Measurements from ENCODE around the gene MTCH2. TPM values are rescaled to one million over a fixed set of nuclear protein-coding genes. Genes with fewer than 3 reads are reported as not detected.
"Not testable (repeated sequence)": the region's sequence is repeated elsewhere in the genome, so short reads cannot be mapped to it uniquely, and the experiment has no call there.

Gene MTCH2
- polyA plus RNA-seq, 2 donors = 30.5 to 85.7 TPM

DNA sequence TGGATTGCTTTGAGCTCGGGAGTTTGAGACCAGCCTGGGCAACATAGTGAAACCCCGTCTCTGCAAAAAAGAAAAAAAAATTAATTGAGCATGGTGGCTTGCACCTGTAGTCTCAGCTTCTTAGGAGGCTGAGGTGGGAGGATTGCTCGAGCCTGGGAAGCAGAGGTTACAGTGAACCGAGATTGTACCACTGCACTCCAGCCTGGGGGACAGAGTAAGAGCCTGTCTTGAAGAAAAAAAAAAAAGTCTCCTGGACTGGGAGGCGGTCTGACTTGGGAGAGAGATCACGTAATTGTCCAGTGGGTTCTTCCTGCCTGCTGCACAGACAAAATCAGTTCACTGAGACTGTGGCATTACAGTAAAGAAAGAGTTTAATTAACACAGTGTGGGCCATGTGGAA lies 3.1 kb upstream of the MTCH2 start:
- Histone ChIP-seq H3K36me3 (ENCODE audit: control insufficient read depth in 2 of 2, insufficient read depth in 2 of 2, low read length in 1 of 2) (no peaks in the 10 kb centered on the region), H3K4me1 (ENCODE audit: control insufficient read depth in 2 of 2, insufficient read depth in 2 of 2, low read length in 1 of 2) (peaks cover 3% of the 10 kb centered on the region in 2 donors), H3K27ac (ENCODE audit: low read depth in 2 of 2, low read length in 1 of 2) (no peak overlapping the region), H3K4me3 (ENCODE audit: low read depth in 1 of 2, low read length in 2 of 2) (no peak overlapping the region), H3K9me3 (ENCODE audit: control insufficient read depth in 2 of 2, insufficient read depth in 1 of 2, low read depth in 1 of 2, low read length in 1 of 2) (no peaks in the 10 kb centered on the region), H3K27me3 (ENCODE audit: control insufficient read depth in 1 of 2, insufficient read depth in 2 of 2, low read length in 2 of 2) (no peaks in the 10 kb centered on the region)
- 80 to 88% methylated on average over 6 of the region's 6 CpGs for WGBS, 2 donors

DNA sequence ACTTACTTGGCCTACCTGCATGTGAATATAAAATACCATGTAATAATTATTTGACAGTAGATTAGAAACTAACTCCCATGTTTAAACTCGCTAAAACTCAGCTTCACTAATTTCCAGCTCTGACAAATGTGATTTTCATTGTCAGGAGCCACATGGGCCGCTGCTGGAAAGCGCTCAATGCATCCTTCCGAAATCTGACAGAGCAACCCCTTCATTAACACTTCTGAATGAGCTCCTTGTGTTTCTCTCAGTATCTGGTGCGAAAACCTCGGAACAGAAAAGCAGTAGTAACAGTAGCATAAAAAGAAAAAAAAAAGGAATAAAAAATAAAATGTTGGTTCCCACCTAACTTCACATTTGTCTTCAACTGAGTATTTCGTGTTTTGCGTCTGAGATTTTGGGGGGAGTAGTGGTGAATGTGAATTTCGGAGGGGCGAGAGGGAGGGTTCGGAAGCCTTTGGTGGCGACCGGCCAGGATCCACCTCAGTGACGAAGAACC lies 710 bp downstream of the MTCH2 start:
- 3 to 4% methylated on average over 14 of the region's 14 CpGs for WGBS, 2 donors
- Histone ChIP-seq H3K4me1 (ENCODE audit: control insufficient read depth in 2 of 2, insufficient read depth in 2 of 2, low read length in 1 of 2) (peaks cover 3% of the 10 kb centered on the region in 2 donors), H3K27me3 (ENCODE audit: control insufficient read depth in 1 of 2, insufficient read depth in 2 of 2, low read length in 2 of 2) (no peaks in the 10 kb centered on the region), H3K4me3 (ENCODE audit: low read depth in 1 of 2, low read length in 2 of 2) (peak overlapping the region; percentile 77 to 87), H3K27ac (ENCODE audit: low read depth in 2 of 2, low read length in 1 of 2) (peak overlapping the region; percentile 96 to 97), H3K9me3 (ENCODE audit: control insufficient read depth in 2 of 2, insufficient read depth in 1 of 2, low read depth in 1 of 2, low read length in 1 of 2) (no peaks in the 10 kb centered on the region), H3K36me3 (ENCODE audit: control insufficient read depth in 2 of 2, insufficient read depth in 2 of 2, low read length in 1 of 2) (no peaks in the 10 kb centered on the region)

DNA sequence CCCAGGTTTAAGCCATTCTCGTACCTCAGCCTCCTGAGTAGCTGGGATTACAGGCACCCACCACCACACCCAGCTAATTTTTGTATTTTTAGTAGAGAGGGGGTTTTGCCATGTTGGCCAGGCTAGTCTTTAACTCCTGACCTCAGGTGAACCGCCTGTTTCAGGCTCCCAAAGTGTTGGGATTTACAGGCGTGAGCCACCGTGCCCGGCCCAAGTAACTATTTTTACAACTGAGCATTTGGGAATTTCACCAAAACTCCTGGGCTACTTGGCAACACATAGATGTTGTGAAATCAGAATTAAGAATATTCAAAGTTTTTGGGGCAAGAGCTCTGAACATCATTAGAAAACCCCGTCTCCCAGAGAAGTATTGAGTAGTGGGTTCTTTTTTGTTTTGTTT lies 1.9 kb downstream of the MTCH2 start:
- H3K4me3 ChIP-seq (ENCODE audit: low read depth in 1 of 2, low read length in 2 of 2); H3K4me1 ChIP-seq (ENCODE audit: control insufficient read depth in 2 of 2, insufficient read depth in 2 of 2, low read length in 1 of 2); H3K27ac ChIP-seq (ENCODE audit: low read depth in 2 of 2, low read length in 1 of 2); H3K27me3 ChIP-seq (ENCODE audit: control insufficient read depth in 1 of 2, insufficient read depth in 2 of 2, low read length in 2 of 2); H3K9me3 ChIP-seq (ENCODE audit: control insufficient read depth in 2 of 2, insufficient read depth in 1 of 2, low read depth in 1 of 2, low read length in 1 of 2); H3K36me3 ChIP-seq (ENCODE audit: control insufficient read depth in 2 of 2, insufficient read depth in 2 of 2, low read length in 1 of 2): not testable (repeated sequence)
- WGBS, 2 donors = 81 to 85% methylated on average over 6 of the region's 6 CpGs

DNA sequence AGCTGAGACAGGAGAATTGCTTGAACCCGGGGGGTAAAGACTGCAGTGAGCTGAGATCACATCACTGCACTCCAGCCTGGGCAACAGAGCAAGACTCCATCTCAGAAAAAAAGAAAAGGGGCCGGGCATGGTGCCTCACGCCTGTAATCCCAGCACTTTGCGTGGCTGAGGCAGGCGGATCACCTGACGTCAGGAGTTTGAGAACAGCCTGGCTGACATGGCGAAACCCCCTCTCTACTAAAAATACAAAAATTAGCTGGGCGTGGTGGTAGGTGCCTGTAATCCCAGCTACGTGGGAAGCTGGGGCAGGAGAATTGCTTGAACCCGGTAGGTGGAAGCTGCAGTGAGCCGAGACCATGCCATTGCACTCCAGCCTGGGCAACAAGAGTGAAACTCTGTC lies 6.0 kb downstream of the MTCH2 start:
- not testable (repeated sequence) for H3K27ac ChIP-seq (ENCODE audit: low read depth in 2 of 2, low read length in 1 of 2); H3K4me3 ChIP-seq (ENCODE audit: low read depth in 1 of 2, low read length in 2 of 2); H3K36me3 ChIP-seq (ENCODE audit: control insufficient read depth in 2 of 2, insufficient read depth in 2 of 2, low read length in 1 of 2); H3K9me3 ChIP-seq (ENCODE audit: control insufficient read depth in 2 of 2, insufficient read depth in 1 of 2, low read depth in 1 of 2, low read length in 1 of 2); H3K27me3 ChIP-seq (ENCODE audit: control insufficient read depth in 1 of 2, insufficient read depth in 2 of 2, low read length in 2 of 2); H3K4me1 ChIP-seq (ENCODE audit: control insufficient read depth in 2 of 2, insufficient read depth in 2 of 2, low read length in 1 of 2)
- WGBS, 2 donors = 97% methylated on average over 11 of the region's 11 CpGs

DNA sequence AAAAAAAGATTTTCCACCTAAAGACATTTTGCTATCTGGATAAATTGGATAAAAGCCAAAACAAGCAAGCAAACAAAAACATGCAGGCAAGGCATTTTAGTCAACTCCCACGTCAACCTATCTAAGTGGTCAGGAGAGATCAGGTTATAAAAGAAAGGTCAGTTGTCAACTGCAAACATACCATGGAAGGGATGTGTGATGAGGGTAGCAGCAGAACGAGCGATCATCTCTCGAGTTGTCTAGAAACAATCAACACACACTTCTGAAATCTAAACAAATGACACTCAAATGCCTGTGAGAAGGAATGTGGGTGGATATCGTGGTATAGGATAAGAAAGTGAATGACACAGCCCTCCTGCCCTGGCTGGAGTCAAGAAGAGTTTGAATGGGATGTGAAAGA lies 10.9 kb downstream of the MTCH2 start:
- 72 to 76% methylated on average over 5 of the region's 5 CpGs for WGBS, 2 donors
- H3K4me1 ChIP-seq (ENCODE audit: control insufficient read depth in 2 of 2, insufficient read depth in 2 of 2, low read length in 1 of 2) = no peaks in the 10 kb centered on the region
- H3K27me3 ChIP-seq (ENCODE audit: control insufficient read depth in 1 of 2, insufficient read depth in 2 of 2, low read length in 2 of 2) = no peaks in the 10 kb centered on the region
- no peak overlapping the region for H3K27ac ChIP-seq (ENCODE audit: low read depth in 2 of 2, low read length in 1 of 2)
- peaks cover 12 to 22% of the 10 kb centered on the region in 2 donors for H3K36me3 ChIP-seq (ENCODE audit: control insufficient read depth in 2 of 2, insufficient read depth in 2 of 2, low read length in 1 of 2)
- no peaks in the 10 kb centered on the region for H3K9me3 ChIP-seq (ENCODE audit: control insufficient read depth in 2 of 2, insufficient read depth in 1 of 2, low read depth in 1 of 2, low read length in 1 of 2)
- H3K4me3 ChIP-seq (ENCODE audit: low read depth in 1 of 2, low read length in 2 of 2) = no peak overlapping the region

DNA sequence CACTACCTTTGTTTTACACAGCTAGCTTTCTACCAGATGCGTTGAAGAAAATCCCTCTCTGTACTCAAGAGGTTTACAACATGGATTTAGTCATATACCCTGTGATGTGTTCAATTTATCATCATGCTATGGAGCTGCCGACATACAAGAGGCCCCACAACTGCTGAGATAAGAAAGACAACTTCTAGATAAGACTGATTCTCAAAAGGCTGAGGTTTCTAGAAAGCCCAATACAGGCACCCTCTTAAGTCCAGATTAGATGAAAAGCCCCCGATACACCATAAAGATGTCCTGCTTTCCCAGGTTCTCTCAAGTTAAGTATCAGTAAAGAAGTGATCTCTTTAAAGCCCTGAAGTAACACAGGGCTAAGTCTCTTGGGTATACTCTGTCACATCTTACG lies 14.3 kb downstream of the MTCH2 start:
- H3K4me1 ChIP-seq (ENCODE audit: control insufficient read depth in 2 of 2, insufficient read depth in 2 of 2, low read length in 1 of 2) = no peaks in the 10 kb centered on the region
- H3K27me3 ChIP-seq (ENCODE audit: control insufficient read depth in 1 of 2, insufficient read depth in 2 of 2, low read length in 2 of 2) = no peaks in the 10 kb centered on the region
- no peaks in the 10 kb centered on the region for H3K9me3 ChIP-seq (ENCODE audit: control insufficient read depth in 2 of 2, insufficient read depth in 1 of 2, low read depth in 1 of 2, low read length in 1 of 2)
- no peak overlapping the region for H3K27ac ChIP-seq (ENCODE audit: low read depth in 2 of 2, low read length in 1 of 2)
- no peak overlapping the region for H3K4me3 ChIP-seq (ENCODE audit: low read depth in 1 of 2, low read length in 2 of 2)
- H3K36me3 ChIP-seq (ENCODE audit: control insufficient read depth in 2 of 2, insufficient read depth in 2 of 2, low read length in 1 of 2) = peaks cover 11 to 19% of the 10 kb centered on the region in 2 donors
- 84 to 87% methylated on average over 4 of the region's 4 CpGs for WGBS, 2 donors

DNA sequence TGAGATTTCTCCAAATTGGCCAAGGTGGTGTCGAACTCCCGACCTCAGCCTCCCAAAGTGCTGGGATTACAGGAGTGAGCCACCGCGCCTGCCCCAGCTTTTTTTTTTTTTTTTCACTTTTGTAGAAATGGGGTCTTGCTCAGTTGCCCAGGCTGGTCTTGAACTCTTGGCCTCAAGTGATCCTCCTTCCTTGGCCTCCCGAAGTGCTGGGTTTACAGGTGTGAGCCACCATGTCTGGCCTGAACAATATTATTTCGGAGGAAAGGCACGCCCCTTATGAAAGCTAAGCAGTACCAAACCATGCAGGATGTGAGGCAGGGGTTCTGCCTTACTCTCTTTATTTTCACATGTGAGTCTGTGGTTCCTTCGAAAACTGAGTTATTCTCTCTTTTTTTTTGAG lies 16.1 kb downstream of the MTCH2 start:
- no peak overlapping the region for H3K27ac ChIP-seq (ENCODE audit: low read depth in 2 of 2, low read length in 1 of 2)
- H3K9me3 ChIP-seq (ENCODE audit: control insufficient read depth in 2 of 2, insufficient read depth in 1 of 2, low read depth in 1 of 2, low read length in 1 of 2) = no peaks in the 10 kb centered on the region
- peaks cover 17 to 22% of the 10 kb centered on the region in 2 donors for H3K36me3 ChIP-seq (ENCODE audit: control insufficient read depth in 2 of 2, insufficient read depth in 2 of 2, low read length in 1 of 2)
- no peaks in the 10 kb centered on the region for H3K4me1 ChIP-seq (ENCODE audit: control insufficient read depth in 2 of 2, insufficient read depth in 2 of 2, low read length in 1 of 2)
- 98% methylated on average over 8 of the region's 8 CpGs for WGBS, 2 donors
- H3K4me3 ChIP-seq (ENCODE audit: low read depth in 1 of 2, low read length in 2 of 2) = no peak overlapping the region
- H3K27me3 ChIP-seq (ENCODE audit: control insufficient read depth in 1 of 2, insufficient read depth in 2 of 2, low read length in 2 of 2) = no peaks in the 10 kb centered on the region

DNA sequence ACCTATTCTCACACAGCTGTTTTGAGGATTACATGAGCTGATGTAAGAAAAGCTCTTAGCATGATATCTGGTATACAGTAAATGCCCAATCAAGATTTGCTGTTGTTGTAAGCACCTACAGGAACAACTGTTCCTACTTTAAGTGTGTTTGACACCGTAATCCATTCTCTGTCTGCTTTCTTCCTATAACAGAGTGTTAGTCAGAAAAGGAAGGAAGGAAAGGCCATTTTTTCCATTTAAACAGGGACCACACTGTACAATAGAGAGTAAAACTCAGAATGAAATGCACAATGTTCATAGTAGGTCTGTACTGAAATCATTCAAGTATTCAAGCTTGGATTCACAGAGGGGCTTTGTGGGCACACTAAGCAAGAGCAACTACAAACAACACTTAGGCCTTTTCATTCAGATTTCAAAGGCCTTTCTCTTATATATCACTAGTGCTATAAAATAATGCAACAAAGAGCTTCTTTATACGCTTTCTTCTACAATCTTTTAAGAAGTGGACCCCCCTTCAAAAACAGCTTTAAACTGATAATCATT lies 21.5 kb downstream of the MTCH2 start:
- no peaks in the 10 kb centered on the region for H3K9me3 ChIP-seq (ENCODE audit: control insufficient read depth in 2 of 2, insufficient read depth in 1 of 2, low read depth in 1 of 2, low read length in 1 of 2)
- H3K27me3 ChIP-seq (ENCODE audit: control insufficient read depth in 1 of 2, insufficient read depth in 2 of 2, low read length in 2 of 2) = no peaks in the 10 kb centered on the region
- peaks cover 7 to 15% of the 10 kb centered on the region in 2 donors for H3K36me3 ChIP-seq (ENCODE audit: control insufficient read depth in 2 of 2, insufficient read depth in 2 of 2, low read length in 1 of 2)
- H3K27ac ChIP-seq (ENCODE audit: low read depth in 2 of 2, low read length in 1 of 2) = no peak overlapping the region
- WGBS, 2 donors = 87 to 92% methylated on average over 2 of the region's 2 CpGs
- H3K4me3 ChIP-seq (ENCODE audit: low read depth in 1 of 2, low read length in 2 of 2) = no peak overlapping the region
- H3K4me1 ChIP-seq (ENCODE audit: control insufficient read depth in 2 of 2, insufficient read depth in 2 of 2, low read length in 1 of 2) = no peaks in the 10 kb centered on the region

DNA sequence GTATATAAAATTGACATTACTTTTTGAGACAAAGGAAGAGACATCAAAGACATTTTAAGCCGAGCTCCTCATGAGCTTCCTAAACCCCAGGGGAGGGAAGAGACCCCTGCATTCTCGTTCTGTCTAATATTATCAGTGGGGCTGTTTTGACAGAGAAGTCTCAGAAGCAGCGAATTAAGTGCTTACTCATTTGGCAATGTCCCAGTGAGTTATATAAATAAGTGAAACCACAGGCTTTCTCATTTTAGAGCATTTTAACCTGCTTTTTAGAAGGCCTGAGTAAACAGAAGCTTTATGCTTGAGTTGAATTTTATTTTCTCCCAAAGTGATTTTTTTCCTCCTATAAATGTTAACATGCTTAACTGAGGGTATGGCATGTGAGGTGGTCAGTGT lies 24.9 kb downstream of the MTCH2 start:
- Histone ChIP-seq H3K36me3 (ENCODE audit: control insufficient read depth in 2 of 2, insufficient read depth in 2 of 2, low read length in 1 of 2) (peaks cover 7 to 11% of the 10 kb centered on the region in 2 donors), H3K4me1 (ENCODE audit: control insufficient read depth in 2 of 2, insufficient read depth in 2 of 2, low read length in 1 of 2) (no peaks in the 10 kb centered on the region), H3K4me3 (ENCODE audit: low read depth in 1 of 2, low read length in 2 of 2) (no peak overlapping the region), H3K27ac (ENCODE audit: low read depth in 2 of 2, low read length in 1 of 2) (no peak overlapping the region), H3K27me3 (ENCODE audit: control insufficient read depth in 1 of 2, insufficient read depth in 2 of 2, low read length in 2 of 2) (no peaks in the 10 kb centered on the region), H3K9me3 (ENCODE audit: control insufficient read depth in 2 of 2, insufficient read depth in 1 of 2, low read depth in 1 of 2, low read length in 1 of 2) (no peaks in the 10 kb centered on the region)
- 37 to 39% methylated on average over 3 of the region's 3 CpGs for WGBS, 2 donors

DNA sequence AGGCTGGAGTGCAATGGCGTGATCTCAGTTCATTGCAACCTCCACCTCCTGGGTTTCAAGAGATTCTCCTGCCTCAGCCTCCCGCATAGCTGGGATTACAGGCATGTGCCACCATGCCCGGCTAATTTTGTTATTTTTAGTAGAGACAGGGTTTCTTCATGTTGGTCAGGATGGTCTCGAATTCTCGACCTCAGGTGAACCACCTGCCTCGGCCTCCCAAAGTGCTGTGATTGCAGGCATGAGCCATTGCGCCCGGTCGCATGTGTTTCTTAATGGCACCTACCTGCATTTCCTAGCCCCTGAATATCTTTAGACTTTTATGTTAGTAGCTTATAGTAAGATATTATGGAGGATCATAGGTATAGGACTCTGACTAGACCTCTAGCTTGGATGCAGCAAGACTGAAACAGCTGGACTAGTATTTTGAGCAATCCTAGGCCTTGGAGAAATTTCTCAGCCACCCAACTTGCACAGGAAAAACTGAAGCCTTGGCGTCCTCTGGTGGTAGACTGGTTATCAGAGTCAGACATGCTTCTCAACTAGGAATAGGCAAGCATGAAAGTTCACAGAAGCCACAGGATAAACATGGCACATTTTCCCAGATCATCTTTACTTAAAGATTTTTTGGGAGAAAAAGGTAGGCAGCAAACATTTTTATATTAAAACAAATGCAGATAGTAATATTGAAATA lies 25.5 kb downstream of the MTCH2 start:
- Histone ChIP-seq H3K36me3 (ENCODE audit: control insufficient read depth in 2 of 2, insufficient read depth in 2 of 2, low read length in 1 of 2) (peaks cover 5 to 11% of the 10 kb centered on the region in 2 donors), H3K27me3 (ENCODE audit: control insufficient read depth in 1 of 2, insufficient read depth in 2 of 2, low read length in 2 of 2) (no peaks in the 10 kb centered on the region), H3K9me3 (ENCODE audit: control insufficient read depth in 2 of 2, insufficient read depth in 1 of 2, low read depth in 1 of 2, low read length in 1 of 2) (no peaks in the 10 kb centered on the region), H3K4me3 (ENCODE audit: low read depth in 1 of 2, low read length in 2 of 2) (no peak overlapping the region), H3K27ac (ENCODE audit: low read depth in 2 of 2, low read length in 1 of 2) (no peak overlapping the region), H3K4me1 (ENCODE audit: control insufficient read depth in 2 of 2, insufficient read depth in 2 of 2, low read length in 1 of 2) (no peaks in the 10 kb centered on the region)
- 89 to 90% methylated on average over 10 of the region's 10 CpGs for WGBS, 2 donors
